HCT116 (cell line): ENCODE results near the gene CDH13. TPM values are rescaled to one million over a fixed set of nuclear protein-coding genes. Genes with fewer than 3 reads are reported as not detected.

ENCODE experiments used
- ATAC-seq: fragments of 200-7000 bp; cut with Tn5 transposase; 2 replicates; pipeline ENCODE4 v1.9.1; 2020; ENCODE audit warnings: mild to moderate bottlenecking, moderate library complexity
- BruUV-seq: library from RNA; stranded (reverse); fragments of 400-500 nt; replicated peaks from 2 replicates; lab custom pipeline; 2021; lab: Mats Ljungman, UMichigan
- CTCF ChIA-PET: fragments of 300-600 bp; sonication (Branson Sonifier 250); formaldehyde crosslinking; loops from one replicate; lab custom pipeline; 2021; ENCODE audit warnings: antibody characterized with exemption; lab: Charles Lee
- POLR2A ChIA-PET: fragments of 300-600, 350-600 bp; sonication (Branson Sonifier 250); formaldehyde crosslinking; loops from one replicate; lab custom pipeline; 2021; ENCODE audit warnings: antibody characterized with exemption; lab: Charles Lee
- RAD21 ChIA-PET, 2 experiments: fragments of 300-600 bp; sonication (Branson Sonifier 250); formaldehyde crosslinking; loops; one replicate each; lab custom pipeline; 2023; ENCODE audit warnings: low total read pairs in 2 of 2; ENCODE audit not compliant: uncharacterized antibody in 2 of 2, unreplicated experiment in 2 of 2, low non-redundant PET in 1 of 2; lab: Charles Lee
- DNase-seq: peaks from one replicate; pipeline ENCODE4 v3.0.0-alpha.2; 2010; ENCODE audit warnings: low read depth, low spot score
- H2AFZ ChIP-seq: fragments of 200-600 bp; shearing (Covaris generic), sonication (generic); 2 replicates; pipeline ENCODE4 v1.6.1; 2017; ENCODE audit warnings: low read depth, mixed run types, mixed read lengths, antibody characterized with exemption, low read length; ENCODE audit not compliant: poor library complexity, severe bottlenecking
- H3K27ac ChIP-seq: 2 replicates; pipeline ENCODE4 v1.5.1; 2012; ENCODE audit warnings: low read depth, low read length
- H3K27me3 ChIP-seq: fragments of 200-600 bp; sonication (generic); 2 replicates; pipeline ENCODE4 v1.6.1; 2016; ENCODE audit warnings: mixed run types, low read length, mixed read lengths; ENCODE audit not compliant: insufficient read depth
- H3K36me3 ChIP-seq, 2 experiments: fragments of 200-500 bp in 1 of 2; fragments of 200-600 bp in 1 of 2; sonication (Bioruptor generic) in 1 of 2; sonication (generic) in 1 of 2; 2 replicates each; pipeline versions ENCODE4 v1.5.1 to v1.6.1; 2014 to 2016; ENCODE audit warnings: low read length in 2 of 2, inconsistent platforms in 1 of 2, mixed read lengths in 1 of 2, mixed run types in 1 of 2; ENCODE audit not compliant: insufficient read depth in 2 of 2, control insufficient read depth in 1 of 2
- H3K4me1 ChIP-seq, 2 experiments: fragments of 200-600 bp in 1 of 2; sonication (generic) in 1 of 2; 2 replicates each; pipeline versions ENCODE4 v1.5.1 to v1.6.1; 2012 to 2017; ENCODE audit warnings: low read length in 2 of 2, inconsistent platforms in 1 of 2, mild to moderate bottlenecking in 1 of 2, mixed read lengths in 1 of 2, mixed run types in 1 of 2, moderate library complexity in 1 of 2; ENCODE audit not compliant: insufficient read depth in 2 of 2, control insufficient read depth in 1 of 2
- H3K4me2 ChIP-seq: fragments of 200-600 bp; sonication (generic); 2 replicates; pipeline ENCODE4 v1.6.1; 2017; ENCODE audit warnings: mixed run types, low read length, mixed read lengths
- H3K4me3 ChIP-seq, 2 experiments: fragments of 200-600 bp in 1 of 2; sonication (generic) in 1 of 2; replicated peaks in 1 of 2; 2 replicates each; pipeline ENCODE4 v1.5.1; 2011 to 2016; ENCODE audit warnings: low read length in 2 of 2, control low read depth in 1 of 2, low read depth in 1 of 2, mild to moderate bottlenecking in 1 of 2, mixed read lengths in 1 of 2, mixed run types in 1 of 2
- H3K79me2 ChIP-seq: fragments of 200-600 bp; sonication (generic); 2 replicates; pipeline ENCODE4 v1.6.1; 2017; ENCODE audit warnings: mild to moderate bottlenecking, mixed run types, low read length, moderate library complexity, mixed read lengths; ENCODE audit not compliant: insufficient read depth
- H3K9ac ChIP-seq: fragments of 200-600 bp; sonication (generic); 2 replicates; pipeline ENCODE4 v1.6.1; 2016; ENCODE audit warnings: low read length, mixed read lengths
- H3K9me2 ChIP-seq: fragments of 200-600 bp; sonication (generic), shearing (Covaris generic); 2 replicates; pipeline ENCODE4 v1.6.1; 2017; ENCODE audit warnings: mixed run types, mild to moderate bottlenecking, moderate library complexity; ENCODE audit not compliant: insufficient read depth
- H3K9me3 ChIP-seq, 2 experiments: fragments of 200-500 bp in 1 of 2; fragments of 200-600 bp in 1 of 2; sonication (Bioruptor generic) in 1 of 2; sonication (generic) in 1 of 2; 2 replicates each; pipeline ENCODE4 v1.6.1; 2014 to 2017; ENCODE audit warnings: low read length in 2 of 2, mixed read lengths in 2 of 2, inconsistent platforms in 1 of 2, low read depth in 1 of 2, mild to moderate bottlenecking in 1 of 2, mixed run types in 1 of 2, moderate library complexity in 1 of 2; ENCODE audit not compliant: control insufficient read depth in 1 of 2, insufficient read depth in 1 of 2
- H4K20me1 ChIP-seq: fragments of 200-600 bp; sonication (generic), shearing (Covaris generic); 2 replicates; pipeline ENCODE4 v1.6.1; 2017; ENCODE audit warnings: mixed run types, mild to moderate bottlenecking, moderate library complexity; ENCODE audit not compliant: insufficient read depth
- CBX3 ChIP-seq: IDR thresholded peaks from 2 replicates; pipeline ENCODE4 v1.6.1; 2012; ENCODE audit warnings: low read depth
- CEBPB ChIP-seq: IDR thresholded peaks from 2 replicates; pipeline ENCODE4 v1.6.1; 2012; ENCODE audit warnings: low read depth
- EGR1 ChIP-seq: IDR thresholded peaks from 2 replicates; pipeline ENCODE4 v1.6.1; 2012; ENCODE audit warnings: low read depth
- ELF1 ChIP-seq: IDR thresholded peaks from 2 replicates; pipeline ENCODE4 v1.6.1; 2012; ENCODE audit warnings: low read depth, borderline replicate concordance
- EZH2 ChIP-seq: fragments of 200-600 bp; sonication (generic); IDR thresholded peaks from 2 replicates; pipeline ENCODE4 v1.6.1; 2017; ENCODE audit warnings: antibody characterized with exemption, mixed run types
- JUND ChIP-seq: IDR thresholded peaks from 2 replicates; pipeline ENCODE4 v1.6.1; 2012
- POLR2AphosphoS5 ChIP-seq: IDR thresholded peaks from 2 replicates; pipeline ENCODE4 v1.6.1; 2011; ENCODE audit warnings: mild to moderate bottlenecking, low read depth, low read length, moderate library complexity
- SIN3A ChIP-seq: IDR thresholded peaks from 2 replicates; pipeline ENCODE4 v1.6.1; 2012; ENCODE audit warnings: low read depth
- SP1 ChIP-seq: IDR thresholded peaks from 2 replicates; pipeline ENCODE4 v1.6.1; 2012; ENCODE audit warnings: low read depth
- TCF7L2 ChIP-seq: IDR thresholded peaks from 2 replicates; pipeline ENCODE4 v1.7.0; 2011; ENCODE audit warnings: borderline replicate concordance, inconsistent platforms; ENCODE audit not compliant: insufficient read depth, insufficient read length; ENCODE audit errors: extremely low read depth
- ZFX ChIP-seq: fragments of 450-650 bp; IDR thresholded peaks from 2 replicates; pipeline ENCODE4 v1.6.1; 2017
- ZNF274 ChIP-seq: fragments of 200-500 bp; sonication (Bioruptor generic); IDR thresholded peaks from 2 replicates; pipeline ENCODE4 v1.6.1; 2014; ENCODE audit warnings: mild to moderate bottlenecking, low read depth, low read length, inconsistent platforms
- intact Hi-C: fragments of 100-400 bp; cut with micrococcal nuclease; formaldehyde crosslinking; loops from 2 replicates; pipeline ENCODE4 v1.10.0; 2022
- total RNA-seq: library from RNA; stranded (reverse); gene quantifications from one replicate; pipeline ENCODE4 v1.2.1, GENCODE V29; 2021; ENCODE audit not compliant: unreplicated experiment
- TF ChIP-seq, protein P1 (sequence below): IDR thresholded peaks from 2 replicates; pipeline ENCODE4 v1.6.1; 2012; ENCODE audit warnings: low read depth
- TF ChIP-seq, protein P2 (sequence below): IDR thresholded peaks from 2 replicates; pipeline ENCODE4 v1.6.1; 2011; ENCODE audit warnings: mild to moderate bottlenecking, low read length, moderate library complexity; ENCODE audit not compliant: insufficient replicate concordance; ENCODE audit errors: extremely low read depth
- TF ChIP-seq, protein P3 (sequence below): IDR thresholded peaks from 2 replicates; pipeline ENCODE4 v1.6.1; 2012

The CDH13 gene
- total RNA-seq, 1 experiment from 2014 or later, result not detected

DNA sequence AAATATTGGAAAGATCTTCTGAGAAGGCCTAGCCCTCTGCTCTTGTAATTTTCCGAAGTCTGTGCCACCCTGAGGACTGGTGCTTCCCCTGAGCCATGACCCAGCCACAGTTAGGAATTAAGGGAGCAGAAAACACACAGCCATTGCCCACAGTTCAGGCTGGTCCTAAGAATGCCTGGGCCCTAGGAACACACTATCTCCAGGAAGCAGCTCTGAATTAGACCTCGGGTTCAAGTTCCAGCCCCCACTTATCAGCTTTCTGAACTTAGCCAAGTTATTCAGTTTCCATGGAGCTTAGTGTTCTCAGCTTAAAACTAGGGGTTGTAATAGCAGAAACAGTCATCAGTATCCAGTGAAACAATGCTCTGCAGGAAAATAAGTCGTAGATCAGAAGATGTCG, 56.0 kb downstream of the CDH13 start:
- ATAC-seq, result no peak
- CTCF ChIA-PET, result no interaction called here
- no peaks in the 10 kb centered on the region for H3K36me3 ChIP-seq

More for the DNA sequence above, 56.0 kb downstream of the CDH13 start:
- H3K4me2 ChIP-seq, result no peak overlapping the region
- intact Hi-C loops, result no loop called here
- no TSS peak for BruUV-seq
- H4K20me1 ChIP-seq, result no peaks in the 10 kb centered on the region
- no peak overlapping the region for H2AFZ ChIP-seq
- ChIA-PET POLR2A (no interaction called here), RAD21 (no interaction called here)
- no peaks in the 10 kb centered on the region for H3K9me3 ChIP-seq
- peaks cover 56% of the 10 kb centered on the region; the same call in 1 of the 2 replicates for H3K27me3 ChIP-seq
- no peaks in the 10 kb centered on the region for H3K79me2 ChIP-seq
- no peak overlapping the region for H3K27ac ChIP-seq
- H3K4me1 ChIP-seq, result no peaks in the 10 kb centered on the region
- TF ChIP-seq, protein P1, sequence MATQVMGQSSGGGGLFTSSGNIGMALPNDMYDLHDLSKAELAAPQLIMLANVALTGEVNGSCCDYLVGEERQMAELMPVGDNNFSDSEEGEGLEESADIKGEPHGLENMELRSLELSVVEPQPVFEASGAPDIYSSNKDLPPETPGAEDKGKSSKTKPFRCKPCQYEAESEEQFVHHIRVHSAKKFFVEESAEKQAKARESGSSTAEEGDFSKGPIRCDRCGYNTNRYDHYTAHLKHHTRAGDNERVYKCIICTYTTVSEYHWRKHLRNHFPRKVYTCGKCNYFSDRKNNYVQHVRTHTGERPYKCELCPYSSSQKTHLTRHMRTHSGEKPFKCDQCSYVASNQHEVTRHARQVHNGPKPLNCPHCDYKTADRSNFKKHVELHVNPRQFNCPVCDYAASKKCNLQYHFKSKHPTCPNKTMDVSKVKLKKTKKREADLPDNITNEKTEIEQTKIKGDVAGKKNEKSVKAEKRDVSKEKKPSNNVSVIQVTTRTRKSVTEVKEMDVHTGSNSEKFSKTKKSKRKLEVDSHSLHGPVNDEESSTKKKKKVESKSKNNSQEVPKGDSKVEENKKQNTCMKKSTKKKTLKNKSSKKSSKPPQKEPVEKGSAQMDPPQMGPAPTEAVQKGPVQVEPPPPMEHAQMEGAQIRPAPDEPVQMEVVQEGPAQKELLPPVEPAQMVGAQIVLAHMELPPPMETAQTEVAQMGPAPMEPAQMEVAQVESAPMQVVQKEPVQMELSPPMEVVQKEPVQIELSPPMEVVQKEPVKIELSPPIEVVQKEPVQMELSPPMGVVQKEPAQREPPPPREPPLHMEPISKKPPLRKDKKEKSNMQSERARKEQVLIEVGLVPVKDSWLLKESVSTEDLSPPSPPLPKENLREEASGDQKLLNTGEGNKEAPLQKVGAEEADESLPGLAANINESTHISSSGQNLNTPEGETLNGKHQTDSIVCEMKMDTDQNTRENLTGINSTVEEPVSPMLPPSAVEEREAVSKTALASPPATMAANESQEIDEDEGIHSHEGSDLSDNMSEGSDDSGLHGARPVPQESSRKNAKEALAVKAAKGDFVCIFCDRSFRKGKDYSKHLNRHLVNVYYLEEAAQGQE, result no peak
- TF ChIP-seq, protein P2, sequence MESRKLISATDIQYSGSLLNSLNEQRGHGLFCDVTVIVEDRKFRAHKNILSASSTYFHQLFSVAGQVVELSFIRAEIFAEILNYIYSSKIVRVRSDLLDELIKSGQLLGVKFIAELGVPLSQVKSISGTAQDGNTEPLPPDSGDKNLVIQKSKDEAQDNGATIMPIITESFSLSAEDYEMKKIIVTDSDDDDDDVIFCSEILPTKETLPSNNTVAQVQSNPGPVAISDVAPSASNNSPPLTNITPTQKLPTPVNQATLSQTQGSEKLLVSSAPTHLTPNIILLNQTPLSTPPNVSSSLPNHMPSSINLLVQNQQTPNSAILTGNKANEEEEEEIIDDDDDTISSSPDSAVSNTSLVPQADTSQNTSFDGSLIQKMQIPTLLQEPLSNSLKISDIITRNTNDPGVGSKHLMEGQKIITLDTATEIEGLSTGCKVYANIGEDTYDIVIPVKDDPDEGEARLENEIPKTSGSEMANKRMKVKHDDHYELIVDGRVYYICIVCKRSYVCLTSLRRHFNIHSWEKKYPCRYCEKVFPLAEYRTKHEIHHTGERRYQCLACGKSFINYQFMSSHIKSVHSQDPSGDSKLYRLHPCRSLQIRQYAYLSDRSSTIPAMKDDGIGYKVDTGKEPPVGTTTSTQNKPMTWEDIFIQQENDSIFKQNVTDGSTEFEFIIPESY, result no peak
- TF ChIP-seq ELF1, result no peak
- no peak for TF ChIP-seq JUND
- no peak for TF ChIP-seq SP1
- no peak for TF ChIP-seq EGR1
- no peak for TF ChIP-seq POLR2AphosphoS5
- no peak for TF ChIP-seq EZH2
- TF ChIP-seq ZFX, result no peak
- TF ChIP-seq CEBPB, result no peak
- no peak for TF ChIP-seq CBX3
- TF ChIP-seq, protein P3, sequence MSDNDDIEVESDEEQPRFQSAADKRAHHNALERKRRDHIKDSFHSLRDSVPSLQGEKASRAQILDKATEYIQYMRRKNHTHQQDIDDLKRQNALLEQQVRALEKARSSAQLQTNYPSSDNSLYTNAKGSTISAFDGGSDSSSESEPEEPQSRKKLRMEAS, result no peak
- TF ChIP-seq SIN3A, result no peak
- TF ChIP-seq TCF7L2, result no peak
- TF ChIP-seq ZNF274, result no peak
- no peak for DNase-seq
- H3K4me3 ChIP-seq, result no peak overlapping the region
- H3K9me2 ChIP-seq, result no peaks in the 10 kb centered on the region
- H3K9ac ChIP-seq, result no peak overlapping the region
